Type B pancreatic cell (in vitro differentiated cells): ENCODE measurements around the gene CCDC73. TPM values are rescaled to one million over a fixed set of nuclear protein-coding genes. Genes with fewer than 3 reads are reported as not detected.

Source experiments
- DNase-seq: peaks from one replicate; pipeline ENCODE4 v3.0.0; 2021; ENCODE audit warnings: mixed read lengths; ENCODE audit not compliant: unreplicated experiment; ENCODE audit errors: extremely low spot score
- H3K27ac Mint-ChIP-seq: 2 replicates; pipeline ENCODE4 v1.8.0; 2021; ENCODE audit warnings: mild to moderate bottlenecking, mixed read lengths
- H3K27me3 Mint-ChIP-seq: 2 replicates; pipeline ENCODE4 v1.8.0; 2021; ENCODE audit warnings: mixed read lengths
- H3K36me3 Mint-ChIP-seq: 2 replicates; pipeline ENCODE4 v1.8.0; 2021; ENCODE audit warnings: mixed read lengths
- H3K4me1 Mint-ChIP-seq: one replicate; pipeline ENCODE4 v1.8.0; 2021; ENCODE audit warnings: mixed read lengths; ENCODE audit not compliant: unreplicated experiment
- H3K4me3 Mint-ChIP-seq: 2 replicates; pipeline ENCODE4 v1.8.0; 2021; ENCODE audit warnings: mild to moderate bottlenecking, mixed read lengths
- H3K9me3 Mint-ChIP-seq: 2 replicates; pipeline ENCODE4 v1.8.0; 2021; ENCODE audit warnings: mixed read lengths
- total RNA-seq: library from RNA; stranded (reverse); gene quantifications from 2 replicates; pipeline ENCODE4 v1.2.1, GENCODE V29; 2021; ENCODE audit warnings: low replicate concordance
- TF ChIP-seq, protein P1 (sequence below): fragments of 200-600 bp; sonication (generic); conservative IDR thresholded peaks from 2 replicates; pipeline ENCODE4 v1.5.0; 2021; ENCODE audit warnings: antibody characterized with exemption, mild to moderate bottlenecking

The CCDC73 gene
- total RNA-seq, 1 donor from 2014 or later, result 0.07 TPM

DNA sequence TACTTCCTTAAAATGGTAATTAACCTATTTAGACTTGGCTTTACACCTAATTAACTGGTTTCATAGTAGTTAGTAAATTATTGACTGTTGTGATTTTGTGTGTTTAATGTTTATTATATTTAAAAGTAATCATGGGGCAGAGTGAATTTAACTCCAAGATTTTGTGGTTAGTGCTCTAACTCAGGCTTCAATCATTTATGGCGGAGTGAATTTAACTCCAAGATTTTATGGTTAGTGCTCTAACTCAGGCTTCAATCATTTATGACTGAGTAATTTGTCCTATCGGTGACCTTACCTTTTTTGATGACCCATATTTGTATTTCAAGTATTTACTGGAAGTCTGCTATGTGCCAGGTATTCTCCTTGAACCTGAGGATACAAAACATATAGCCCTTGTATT is 42.5 kb upstream of the CCDC73 start:
- H3K36me3 Mint-ChIP-seq, result peaks cover 3% of the 10 kb centered on the region
- TF ChIP-seq, protein P1, sequence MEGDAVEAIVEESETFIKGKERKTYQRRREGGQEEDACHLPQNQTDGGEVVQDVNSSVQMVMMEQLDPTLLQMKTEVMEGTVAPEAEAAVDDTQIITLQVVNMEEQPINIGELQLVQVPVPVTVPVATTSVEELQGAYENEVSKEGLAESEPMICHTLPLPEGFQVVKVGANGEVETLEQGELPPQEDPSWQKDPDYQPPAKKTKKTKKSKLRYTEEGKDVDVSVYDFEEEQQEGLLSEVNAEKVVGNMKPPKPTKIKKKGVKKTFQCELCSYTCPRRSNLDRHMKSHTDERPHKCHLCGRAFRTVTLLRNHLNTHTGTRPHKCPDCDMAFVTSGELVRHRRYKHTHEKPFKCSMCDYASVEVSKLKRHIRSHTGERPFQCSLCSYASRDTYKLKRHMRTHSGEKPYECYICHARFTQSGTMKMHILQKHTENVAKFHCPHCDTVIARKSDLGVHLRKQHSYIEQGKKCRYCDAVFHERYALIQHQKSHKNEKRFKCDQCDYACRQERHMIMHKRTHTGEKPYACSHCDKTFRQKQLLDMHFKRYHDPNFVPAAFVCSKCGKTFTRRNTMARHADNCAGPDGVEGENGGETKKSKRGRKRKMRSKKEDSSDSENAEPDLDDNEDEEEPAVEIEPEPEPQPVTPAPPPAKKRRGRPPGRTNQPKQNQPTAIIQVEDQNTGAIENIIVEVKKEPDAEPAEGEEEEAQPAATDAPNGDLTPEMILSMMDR, result no peak
- H3K4me3 Mint-ChIP-seq, result no peak overlapping the region
- peaks cover 4% of the 10 kb centered on the region for H3K27me3 Mint-ChIP-seq
- no peaks in the 10 kb centered on the region for H3K9me3 Mint-ChIP-seq
- no peaks in the 10 kb centered on the region for H3K4me1 Mint-ChIP-seq
- no peak overlapping the region for H3K27ac Mint-ChIP-seq
- no peak for DNase-seq

- H3K27me3 Mint-ChIP-seq, result peaks cover 26% of the 10 kb centered on the region
Observed at GRCh38 chr11:32833921-32834320, 39.5 kb upstream of the CCDC73 start.

GRCh38 chr11:32831221-32831620 is 36.8 kb upstream of the CCDC73 start:
- Mint-ChIP-seq H3K9me3 (no peaks in the 10 kb centered on the region), H3K4me1 (peaks cover 17% of the 10 kb centered on the region), H3K4me3 (peak overlapping the region; percentile 83), H3K27me3 (peaks cover 37% of the 10 kb centered on the region), H3K27ac (peak overlapping the region; percentile 89), H3K36me3 (no peaks in the 10 kb centered on the region)
- TF ChIP-seq, protein P1, result no peak
- DNase-seq, result no peak

More at GRCh38 chr11:32833921-32834320, 39.5 kb upstream of the CCDC73 start:
- Mint-ChIP-seq H3K4me3 (no peak overlapping the region), H3K36me3 (peaks cover 1% of the 10 kb centered on the region), H3K27ac (no peak overlapping the region), H3K4me1 (peaks cover 16% of the 10 kb centered on the region), H3K9me3 (no peaks in the 10 kb centered on the region)
- DNase-seq, result no peak
- TF ChIP-seq, protein P1, result no peak

GRCh38 chr11:32830796-32831195 is 36.3 kb upstream of the CCDC73 start:
- H3K27me3 Mint-ChIP-seq, result peaks cover 37% of the 10 kb centered on the region
- H3K36me3 Mint-ChIP-seq, result no peaks in the 10 kb centered on the region
- TF ChIP-seq, protein P1, result no peak
- H3K27ac Mint-ChIP-seq, result peak overlapping the region; percentile 89
- H3K4me3 Mint-ChIP-seq, result peak overlapping the region; percentile 83
- H3K4me1 Mint-ChIP-seq, result peaks cover 17% of the 10 kb centered on the region
- H3K9me3 Mint-ChIP-seq, result no peaks in the 10 kb centered on the region
- DNase-seq, result no peak

DNA sequence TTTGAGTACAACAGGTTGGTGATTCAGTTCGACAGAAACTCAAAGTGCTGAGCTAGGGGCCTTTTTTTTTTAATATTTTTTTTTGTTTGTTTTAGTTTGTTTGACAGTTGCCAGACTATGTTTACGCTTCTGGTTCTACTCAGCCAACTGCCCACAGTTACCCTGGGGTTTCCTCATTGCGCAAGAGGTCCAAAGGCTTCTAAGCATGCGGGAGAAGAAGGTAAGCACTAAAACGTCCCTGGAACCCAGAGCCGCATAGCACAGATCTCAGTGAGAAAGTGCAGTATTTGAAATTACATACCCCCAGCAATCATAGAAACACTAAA is 35.9 kb upstream of the CCDC73 start:
- H3K27me3 Mint-ChIP-seq, result peaks cover 37% of the 10 kb centered on the region

More for the DNA sequence above, 35.9 kb upstream of the CCDC73 start:
- TF ChIP-seq, protein P1, result no peak
- peaks cover 17% of the 10 kb centered on the region for H3K4me1 Mint-ChIP-seq
- no peaks in the 10 kb centered on the region for H3K9me3 Mint-ChIP-seq
- peak overlapping the region; percentile 89 for H3K27ac Mint-ChIP-seq
- no peaks in the 10 kb centered on the region for H3K36me3 Mint-ChIP-seq
- H3K4me3 Mint-ChIP-seq, result peak overlapping the region; percentile 83
- no peak for DNase-seq
